ENCODE data around the gene ZNF205. TPM values are rescaled to one million over a fixed set of nuclear protein-coding genes. Genes with fewer than 3 reads are reported as not detected.

The ZNF205 gene
- total and polyA plus RNA-seq, 9 donors, result 12.0 to 15.4 (median 13.7) TPM

- no peak for DNase-seq
- WGBS (ENCODE audit: insufficient coverage), result no CpG with 5 or more reads among the region's 2 CpGs
- no peaks in the 10 kb centered on the region for H3K36me3 ChIP-seq (ENCODE audit: control insufficient read depth, insufficient read depth, low read length)
- peaks cover 32% of the 10 kb centered on the region for H3K27me3 ChIP-seq (ENCODE audit: control insufficient read depth, insufficient read depth, low read length)
- H3K27ac ChIP-seq (ENCODE audit: low read length), result no peak overlapping the region
- peaks cover 39% of the 10 kb centered on the region for H3K4me1 ChIP-seq (ENCODE audit: control insufficient read depth, insufficient read depth, low read length)
- H3K4me3 ChIP-seq (ENCODE audit: low read length), result no peak overlapping the region
- H3K9me3 ChIP-seq (replicated peaks; ENCODE audit: control insufficient read depth, low read depth, low read length), result no peaks in the 10 kb centered on the region
These were observed 42.8 kb downstream of the ZNF205 start for GRCh38 chr16:3155181-3155580.

GRCh38 chr16:3155972-3156371 is 43.6 kb downstream of the ZNF205 start:
- Histone ChIP-seq H3K4me3 (ENCODE audit: low read length) (no peak overlapping the region), H3K9me3 (replicated peaks; ENCODE audit: control insufficient read depth, low read depth, low read length) (no peaks in the 10 kb centered on the region), H3K27me3 (ENCODE audit: control insufficient read depth, insufficient read depth, low read length) (peaks cover 37% of the 10 kb centered on the region), H3K27ac (ENCODE audit: low read length) (no peak overlapping the region), H3K4me1 (ENCODE audit: control insufficient read depth, insufficient read depth, low read length) (peaks cover 37% of the 10 kb centered on the region), H3K36me3 (ENCODE audit: control insufficient read depth, insufficient read depth, low read length) (no peaks in the 10 kb centered on the region)
- 92% methylated on average over 3 of the region's 3 CpGs for WGBS (ENCODE audit: insufficient coverage)
- no peak for DNase-seq

- Histone ChIP-seq H3K27me3 (ENCODE audit: control insufficient read depth, insufficient read depth, low read length) (peaks cover 52% of the 10 kb centered on the region), H3K4me1 (ENCODE audit: control insufficient read depth, insufficient read depth, low read length) (peaks cover 24% of the 10 kb centered on the region), H3K4me3 (ENCODE audit: low read length) (peak overlapping the region; percentile 68), H3K9me3 (replicated peaks; ENCODE audit: control insufficient read depth, low read depth, low read length) (no peaks in the 10 kb centered on the region), H3K27ac (ENCODE audit: low read length) (peak overlapping the region; percentile 62), H3K36me3 (ENCODE audit: control insufficient read depth, insufficient read depth, low read length) (no peaks in the 10 kb centered on the region)
- under 1% methylated on average over 49 of the region's 59 CpGs for WGBS (ENCODE audit: insufficient coverage)
- DNase-seq, result peak; percentile 91
These were observed 45.0 kb downstream of the ZNF205 start for GRCh38 chr16:3157229-3158025.

GRCh38 chr16:3158026-3158509 is 45.7 kb downstream of the ZNF205 start:
- DNase-seq, result peak; percentile 55
- 1% methylated on average over 27 of the region's 27 CpGs for WGBS (ENCODE audit: insufficient coverage)
- Histone ChIP-seq H3K4me1 (ENCODE audit: control insufficient read depth, insufficient read depth, low read length) (peaks cover 22% of the 10 kb centered on the region), H3K36me3 (ENCODE audit: control insufficient read depth, insufficient read depth, low read length) (no peaks in the 10 kb centered on the region), H3K9me3 (replicated peaks; ENCODE audit: control insufficient read depth, low read depth, low read length) (no peaks in the 10 kb centered on the region), H3K4me3 (ENCODE audit: low read length) (peak overlapping the region; percentile 68), H3K27me3 (ENCODE audit: control insufficient read depth, insufficient read depth, low read length) (peaks cover 52% of the 10 kb centered on the region), H3K27ac (ENCODE audit: low read length) (peak overlapping the region; percentile 62)

- Histone ChIP-seq H3K27me3 (ENCODE audit: control insufficient read depth, insufficient read depth, low read length) (peaks cover 56% of the 10 kb centered on the region), H3K4me3 (ENCODE audit: low read length) (peak overlapping the region; percentile 68), H3K36me3 (ENCODE audit: control insufficient read depth, insufficient read depth, low read length) (no peaks in the 10 kb centered on the region), H3K9me3 (replicated peaks; ENCODE audit: control insufficient read depth, low read depth, low read length) (no peaks in the 10 kb centered on the region), H3K4me1 (ENCODE audit: control insufficient read depth, insufficient read depth, low read length) (peaks cover 22% of the 10 kb centered on the region), H3K27ac (ENCODE audit: low read length) (peak overlapping the region; percentile 87)
- peak; percentile 81 for DNase-seq
- WGBS (ENCODE audit: insufficient coverage), result 1% methylated on average over 51 of the region's 70 CpGs
These were observed 46.3 kb downstream of the ZNF205 start for GRCh38 chr16:3158510-3159314.

GRCh38 chr16:3161235-3162018 is 49.0 kb downstream of the ZNF205 start:
- peaks cover 68% of the 10 kb centered on the region for H3K27me3 ChIP-seq (ENCODE audit: control insufficient read depth, insufficient read depth, low read length)
- H3K9me3 ChIP-seq (replicated peaks; ENCODE audit: control insufficient read depth, low read depth, low read length), result no peaks in the 10 kb centered on the region
- no peak for DNase-seq
- H3K4me3 ChIP-seq (ENCODE audit: low read length), result no peak overlapping the region
- H3K27ac ChIP-seq (ENCODE audit: low read length), result no peak overlapping the region
- 82% methylated on average over 30 of the region's 36 CpGs for WGBS (ENCODE audit: insufficient coverage)
- no peaks in the 10 kb centered on the region for H3K36me3 ChIP-seq (ENCODE audit: control insufficient read depth, insufficient read depth, low read length)
- H3K4me1 ChIP-seq (ENCODE audit: control insufficient read depth, insufficient read depth, low read length), result peaks cover 25% of the 10 kb centered on the region

- WGBS (ENCODE audit: insufficient coverage), result 82% methylated on average over 25 of the region's 37 CpGs
- Histone ChIP-seq H3K36me3 (ENCODE audit: control insufficient read depth, insufficient read depth, low read length) (no peaks in the 10 kb centered on the region), H3K27ac (ENCODE audit: low read length) (no peak overlapping the region), H3K9me3 (replicated peaks; ENCODE audit: control insufficient read depth, low read depth, low read length) (no peaks in the 10 kb centered on the region), H3K4me3 (ENCODE audit: low read length) (no peak overlapping the region), H3K4me1 (ENCODE audit: control insufficient read depth, insufficient read depth, low read length) (peaks cover 12% of the 10 kb centered on the region), H3K27me3 (ENCODE audit: control insufficient read depth, insufficient read depth, low read length) (peaks cover 71% of the 10 kb centered on the region)
- DNase-seq, result no peak
These were observed 52.0 kb downstream of the ZNF205 start for GRCh38 chr16:3164121-3164991.

- Histone ChIP-seq H3K4me3 (ENCODE audit: low read length) (no peak overlapping the region), H3K9me3 (replicated peaks; ENCODE audit: control insufficient read depth, low read depth, low read length) (no peaks in the 10 kb centered on the region), H3K27ac (ENCODE audit: low read length) (no peak overlapping the region), H3K27me3 (ENCODE audit: control insufficient read depth, insufficient read depth, low read length) (peaks cover 71% of the 10 kb centered on the region), H3K4me1 (ENCODE audit: control insufficient read depth, insufficient read depth, low read length) (peaks cover 5% of the 10 kb centered on the region), H3K36me3 (ENCODE audit: control insufficient read depth, insufficient read depth, low read length) (no peaks in the 10 kb centered on the region)
- WGBS (ENCODE audit: insufficient coverage), result 96% methylated on average over 7 of the region's 12 CpGs
- DNase-seq, result no peak
These were observed 52.9 kb downstream of the ZNF205 start for GRCh38 chr16:3165111-3165822.

- no peak for DNase-seq
- Histone ChIP-seq H3K27ac (ENCODE audit: low read length) (no peak overlapping the region), H3K36me3 (ENCODE audit: control insufficient read depth, insufficient read depth, low read length) (no peaks in the 10 kb centered on the region), H3K4me1 (ENCODE audit: control insufficient read depth, insufficient read depth, low read length) (peaks cover 15% of the 10 kb centered on the region), H3K9me3 (replicated peaks; ENCODE audit: control insufficient read depth, low read depth, low read length) (no peaks in the 10 kb centered on the region), H3K27me3 (ENCODE audit: control insufficient read depth, insufficient read depth, low read length) (peaks cover 74% of the 10 kb centered on the region), H3K4me3 (ENCODE audit: low read length) (no peak overlapping the region)
- no CpG with 5 or more reads among the region's 1 CpG for WGBS (ENCODE audit: insufficient coverage)
These were observed 54.1 kb downstream of the ZNF205 start for GRCh38 chr16:3166505-3166886.
